Astrocyte of the cerebellum (primary cell): ENCODE data around the gene EFNA1.

Source experiments
- DNase-seq: peaks from one replicate; pipeline ENCODE4 v3.0.0-alpha.2; 2011; ENCODE audit warnings: low read depth
- H3K4me3 ChIP-seq: 2 replicates; pipeline ENCODE4 v1.5.1; 2011; ENCODE audit warnings: mild to moderate bottlenecking, low read depth, low read length, moderate library complexity
- in situ Hi-C: cut with HindIII; loops from 2 replicates; pipeline ENCODE4 v1.10.0; 2017; ENCODE audit warnings: low sequenced_read_pairs
- TF ChIP-seq, protein P1 (sequence below): IDR thresholded peaks from 2 replicates; pipeline ENCODE4 v1.5.1; 2012; ENCODE audit warnings: low read length, low read depth, moderate library complexity, mild to moderate bottlenecking; ENCODE audit errors: missing control alignments

The EFNA1 gene

GRCh38 chr1:155134880-155135414 lies 7.3 kb downstream of the EFNA1 start:
- in situ Hi-C loops: no loop called here
- TF ChIP-seq, protein P1, sequence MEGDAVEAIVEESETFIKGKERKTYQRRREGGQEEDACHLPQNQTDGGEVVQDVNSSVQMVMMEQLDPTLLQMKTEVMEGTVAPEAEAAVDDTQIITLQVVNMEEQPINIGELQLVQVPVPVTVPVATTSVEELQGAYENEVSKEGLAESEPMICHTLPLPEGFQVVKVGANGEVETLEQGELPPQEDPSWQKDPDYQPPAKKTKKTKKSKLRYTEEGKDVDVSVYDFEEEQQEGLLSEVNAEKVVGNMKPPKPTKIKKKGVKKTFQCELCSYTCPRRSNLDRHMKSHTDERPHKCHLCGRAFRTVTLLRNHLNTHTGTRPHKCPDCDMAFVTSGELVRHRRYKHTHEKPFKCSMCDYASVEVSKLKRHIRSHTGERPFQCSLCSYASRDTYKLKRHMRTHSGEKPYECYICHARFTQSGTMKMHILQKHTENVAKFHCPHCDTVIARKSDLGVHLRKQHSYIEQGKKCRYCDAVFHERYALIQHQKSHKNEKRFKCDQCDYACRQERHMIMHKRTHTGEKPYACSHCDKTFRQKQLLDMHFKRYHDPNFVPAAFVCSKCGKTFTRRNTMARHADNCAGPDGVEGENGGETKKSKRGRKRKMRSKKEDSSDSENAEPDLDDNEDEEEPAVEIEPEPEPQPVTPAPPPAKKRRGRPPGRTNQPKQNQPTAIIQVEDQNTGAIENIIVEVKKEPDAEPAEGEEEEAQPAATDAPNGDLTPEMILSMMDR: no peak

DNA sequence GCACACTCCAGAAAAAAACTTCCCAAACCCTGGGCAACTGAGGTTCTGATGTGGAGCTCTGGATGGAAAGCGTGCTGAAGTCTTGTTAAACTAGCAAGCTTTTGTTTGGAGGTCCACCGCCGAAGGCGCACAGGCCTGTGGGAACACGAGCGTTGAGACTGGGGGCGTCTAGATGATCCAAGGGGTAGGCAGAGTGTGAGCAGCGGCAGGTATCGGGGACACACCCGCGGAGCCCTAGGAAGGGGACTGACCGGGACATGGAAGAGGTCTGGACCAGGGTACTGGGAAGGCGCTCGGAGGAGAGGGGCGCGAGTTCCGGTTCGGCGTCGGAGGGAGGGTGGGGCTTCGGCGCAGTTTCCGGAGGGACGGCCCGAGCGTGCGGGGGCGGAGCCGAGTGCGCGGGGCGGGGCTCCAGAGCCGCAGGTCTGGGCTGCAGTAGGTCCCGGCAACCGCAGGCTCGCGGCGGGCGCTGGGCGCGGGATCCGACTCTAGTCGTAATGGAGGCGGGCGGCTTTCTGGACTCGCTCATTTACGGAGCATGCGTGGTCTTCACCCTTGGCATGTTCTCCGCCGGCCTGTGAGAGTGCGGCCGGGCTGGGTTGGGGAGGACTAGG lies 7.8 kb downstream of the EFNA1 start, which contains the start of gene SLC50A1:
Gene SLC50A1, plus strand, starts transcription at position 438 of the 614 bp plus-strand sequence. Its CDS starts 60 bp downstream, at position 498.
- H3K4me3 ChIP-seq: peak within 1 kb of the TSS; percentile 57
- TF ChIP-seq, protein P1: no peak
- peak; percentile 82 for DNase-seq
- in situ Hi-C loops: no loop called here

More at GRCh38 chr1:155134880-155135414, 7.3 kb downstream of the EFNA1 start:
- peak; percentile 92 for DNase-seq
- peak overlapping the region; percentile 57 for H3K4me3 ChIP-seq

GRCh38 chr1:155136748-155137147 lies 9.1 kb downstream of the EFNA1 start:
- DNase-seq: no peak
- H3K4me3 ChIP-seq: peak overlapping the region; percentile 57
- TF ChIP-seq, protein P1: no peak
- in situ Hi-C loops: no loop called here

DNA sequence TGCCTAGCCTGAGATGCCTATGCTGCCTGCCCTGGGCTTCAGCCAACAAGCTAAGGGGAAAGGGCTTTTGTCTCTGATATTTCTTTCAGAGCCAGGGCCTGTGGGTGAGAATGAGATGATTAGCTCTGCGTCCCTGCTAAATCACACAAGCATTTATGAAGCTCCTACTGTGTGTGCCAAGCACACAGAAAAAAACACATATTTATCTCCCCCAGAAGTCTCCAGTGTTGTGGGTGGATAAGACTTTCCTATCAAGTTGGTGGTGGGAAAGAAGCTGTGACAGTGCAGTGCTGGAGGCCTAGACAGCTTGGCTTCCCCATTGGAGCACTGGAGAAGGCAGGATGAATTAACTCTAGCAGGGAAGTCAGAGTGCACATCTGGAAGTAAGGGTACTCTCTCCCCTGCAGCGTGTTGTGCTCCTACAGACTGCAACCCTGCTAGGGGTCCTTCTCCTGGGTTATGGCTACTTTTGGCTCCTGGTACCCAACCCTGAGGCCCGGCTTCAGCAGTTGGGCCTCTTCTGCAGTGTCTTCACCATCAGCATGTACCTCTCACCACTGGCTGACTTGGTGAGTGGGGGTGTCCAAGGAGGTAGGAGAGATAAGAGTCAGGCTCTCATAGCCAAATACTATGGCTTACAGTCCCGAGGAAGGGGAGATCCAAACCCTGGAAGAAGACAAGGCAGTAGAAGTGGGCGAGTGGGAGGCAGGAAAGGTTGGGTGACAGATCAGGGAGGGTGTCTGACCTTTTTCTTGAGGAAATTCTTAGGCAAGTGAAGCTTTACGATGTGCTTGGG lies 9.7 kb downstream of the EFNA1 start:
- in situ Hi-C loops: no loop called here
- DNase-seq: no peak
- peak overlapping the region; percentile 57 for H3K4me3 ChIP-seq
- TF ChIP-seq, protein P1: no peak

GRCh38 chr1:155139895-155140629 lies 12.4 kb downstream of the EFNA1 start, which contains the start of gene DPM3:
TSS of gene DPM3 (minus strand) at chr1:155140531. CDS start at chr1:155140240, 291 bp downstream.
- in situ Hi-C loops: no loop called here
- peak within 1 kb of the TSS; percentile 79 for H3K4me3 ChIP-seq
- TF ChIP-seq, protein P1: no peak
- DNase-seq: peak; percentile 51

DNA sequence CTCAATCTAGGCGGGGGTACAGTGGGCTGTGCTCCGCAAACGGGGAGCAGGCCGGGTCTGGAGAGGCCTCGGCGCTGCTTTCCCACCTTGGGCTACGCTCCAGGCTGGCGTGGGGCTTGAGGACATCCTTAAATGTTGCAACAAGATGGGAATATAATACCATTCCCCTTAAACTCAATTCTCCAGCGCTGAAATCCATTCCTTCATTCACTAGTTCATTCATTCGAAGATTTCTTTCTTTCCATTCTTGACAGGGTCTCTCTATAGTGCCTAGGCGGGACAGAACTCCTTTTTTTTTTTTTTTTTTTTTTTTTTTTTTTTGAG lies 12.9 kb downstream of the EFNA1 start:
- in situ Hi-C loops: no loop called here
- no peak for DNase-seq
- peak overlapping the region; percentile 79 for H3K4me3 ChIP-seq
- TF ChIP-seq, protein P1: no peak
